RWPE2 (cell line): ENCODE measurements around the gene XRCC2.

Experiments
- ATAC-seq: fragments of 200-7000 bp; cut with Tn5 transposase; 3 replicates; pipeline ENCODE4 v1.9.1; 2021; ENCODE audit warnings: low read depth
- DNase-seq: peaks from one replicate; pipeline ENCODE4 v3.0.0-alpha.2; 2020; ENCODE audit warnings: low spot score
- H3K27ac ChIP-seq: fragments of 450-650 bp; 2 replicates; pipeline ENCODE4 v1.5.1; 2017; ENCODE audit warnings: mild to moderate bottlenecking; ENCODE audit not compliant: poor library complexity, severe bottlenecking
- H3K27me3 ChIP-seq: fragments of 250-450 bp; sonication (Bioruptor Pico); 2 replicates; pipeline ENCODE4 v1.5.1; 2021; ENCODE audit warnings: mild to moderate bottlenecking, moderate library complexity; ENCODE audit not compliant: insufficient read depth, poor library complexity, severe bottlenecking
- H3K36me3 ChIP-seq: fragments of 250-450 bp; sonication (Bioruptor Pico); 2 replicates; pipeline ENCODE4 v1.5.1; 2020; ENCODE audit warnings: low read depth, mild to moderate bottlenecking, moderate library complexity
- H3K4me1 ChIP-seq: fragments of 250-450 bp; sonication (Bioruptor Pico); 2 replicates; pipeline ENCODE4 v1.5.1; 2021; ENCODE audit warnings: mild to moderate bottlenecking, moderate library complexity; ENCODE audit not compliant: insufficient read depth, poor library complexity, severe bottlenecking
- H3K4me3 ChIP-seq: fragments of 250-450 bp; sonication (Bioruptor Pico); 2 replicates; pipeline ENCODE4 v1.5.1; 2021; ENCODE audit warnings: mild to moderate bottlenecking, moderate library complexity; ENCODE audit not compliant: severe bottlenecking
- H3K9me3 ChIP-seq: fragments of 250-450 bp; sonication (Bioruptor Pico); 2 replicates; pipeline ENCODE4 v1.5.1; 2021; ENCODE audit warnings: mild to moderate bottlenecking, moderate library complexity; ENCODE audit not compliant: severe bottlenecking
- TF ChIP-seq, protein P1 (sequence below): fragments of 450-650 bp; IDR thresholded peaks from one replicate; pipeline ENCODE4 v1.5.1; 2017; ENCODE audit warnings: mild to moderate bottlenecking, moderate library complexity; ENCODE audit not compliant: poor library complexity, severe bottlenecking

XRCC2 gene

DNA sequence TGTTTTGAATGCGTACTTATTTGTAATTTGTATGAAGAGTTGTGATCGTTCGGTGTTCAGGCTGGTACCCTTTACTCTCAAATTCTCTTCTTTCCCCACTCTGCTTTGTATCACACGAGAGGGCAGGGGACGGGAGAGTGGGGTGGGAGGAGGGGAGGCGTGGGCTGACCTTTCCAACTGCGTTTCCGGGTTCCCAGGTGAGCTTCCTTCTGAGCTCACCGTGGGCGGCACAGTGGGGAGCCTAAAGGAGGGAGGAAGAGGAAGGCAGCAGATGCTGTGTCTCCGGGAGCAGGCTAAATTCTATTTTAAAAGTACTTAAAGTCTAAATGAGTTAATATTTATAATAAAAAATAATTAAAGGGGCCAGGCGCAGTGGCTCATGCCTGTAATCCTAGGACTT lies 7.4 kb upstream of the XRCC2 start:
- no peaks in the 10 kb centered on the region for H3K9me3 ChIP-seq

DNA sequence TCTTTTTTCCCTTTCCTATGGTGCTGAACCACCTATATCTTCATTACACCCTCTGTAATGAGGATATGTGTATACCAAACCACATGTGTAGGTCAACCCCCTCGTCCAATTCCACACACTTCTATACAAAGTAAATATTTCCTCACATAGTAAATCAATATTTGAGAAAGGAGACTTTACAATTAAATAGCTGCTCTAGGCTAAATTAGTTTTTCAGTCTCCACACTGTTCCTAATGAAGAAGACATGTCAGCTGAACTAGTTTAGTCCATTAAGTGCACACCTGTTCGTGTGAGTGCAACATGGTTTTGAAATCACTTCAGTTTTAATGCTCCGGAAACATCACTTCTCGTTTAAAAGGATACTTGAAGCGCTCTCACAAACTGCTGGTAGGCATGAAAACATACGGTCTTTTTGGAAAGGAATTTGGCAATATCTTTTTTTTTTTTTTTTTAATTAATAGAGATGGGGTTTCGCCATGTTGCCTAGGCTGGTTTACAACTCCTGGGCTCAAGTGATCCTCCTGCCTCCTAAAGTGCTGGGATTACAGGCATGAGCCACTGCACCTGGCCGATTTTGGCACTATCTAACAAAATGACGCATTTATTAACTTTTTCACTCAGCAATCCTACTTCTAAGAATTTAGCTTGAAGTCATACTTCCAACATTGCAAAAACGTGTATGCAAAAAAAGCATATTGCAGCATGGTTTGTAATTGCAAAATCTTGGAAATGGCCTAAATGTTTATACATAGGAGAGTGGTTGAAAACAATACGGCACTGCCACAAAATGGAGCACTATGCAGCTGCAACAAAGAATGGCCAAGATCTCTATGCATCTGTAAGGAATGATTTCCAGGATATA lies 2.1 kb upstream of the XRCC2 start:
- no peaks in the 10 kb centered on the region for H3K9me3 ChIP-seq
- H3K4me1 ChIP-seq, result no peaks in the 10 kb centered on the region
- H3K27me3 ChIP-seq, result no peaks in the 10 kb centered on the region
- no peak overlapping the region for H3K4me3 ChIP-seq
- ATAC-seq, result no peak
- no peak for DNase-seq
- TF ChIP-seq, protein P1, sequence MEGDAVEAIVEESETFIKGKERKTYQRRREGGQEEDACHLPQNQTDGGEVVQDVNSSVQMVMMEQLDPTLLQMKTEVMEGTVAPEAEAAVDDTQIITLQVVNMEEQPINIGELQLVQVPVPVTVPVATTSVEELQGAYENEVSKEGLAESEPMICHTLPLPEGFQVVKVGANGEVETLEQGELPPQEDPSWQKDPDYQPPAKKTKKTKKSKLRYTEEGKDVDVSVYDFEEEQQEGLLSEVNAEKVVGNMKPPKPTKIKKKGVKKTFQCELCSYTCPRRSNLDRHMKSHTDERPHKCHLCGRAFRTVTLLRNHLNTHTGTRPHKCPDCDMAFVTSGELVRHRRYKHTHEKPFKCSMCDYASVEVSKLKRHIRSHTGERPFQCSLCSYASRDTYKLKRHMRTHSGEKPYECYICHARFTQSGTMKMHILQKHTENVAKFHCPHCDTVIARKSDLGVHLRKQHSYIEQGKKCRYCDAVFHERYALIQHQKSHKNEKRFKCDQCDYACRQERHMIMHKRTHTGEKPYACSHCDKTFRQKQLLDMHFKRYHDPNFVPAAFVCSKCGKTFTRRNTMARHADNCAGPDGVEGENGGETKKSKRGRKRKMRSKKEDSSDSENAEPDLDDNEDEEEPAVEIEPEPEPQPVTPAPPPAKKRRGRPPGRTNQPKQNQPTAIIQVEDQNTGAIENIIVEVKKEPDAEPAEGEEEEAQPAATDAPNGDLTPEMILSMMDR, result no peak
- H3K27ac ChIP-seq, result no peak overlapping the region
- H3K36me3 ChIP-seq, result peaks cover 13% of the 10 kb centered on the region

More for the DNA sequence above, 7.4 kb upstream of the XRCC2 start:
- no peaks in the 10 kb centered on the region for H3K36me3 ChIP-seq
- no peaks in the 10 kb centered on the region for H3K27me3 ChIP-seq
- ATAC-seq, result no peak
- no peak overlapping the region for H3K4me3 ChIP-seq
- no peak for DNase-seq
- TF ChIP-seq, protein P1, result no peak
- H3K4me1 ChIP-seq, result no peaks in the 10 kb centered on the region
- no peak overlapping the region for H3K27ac ChIP-seq

DNA sequence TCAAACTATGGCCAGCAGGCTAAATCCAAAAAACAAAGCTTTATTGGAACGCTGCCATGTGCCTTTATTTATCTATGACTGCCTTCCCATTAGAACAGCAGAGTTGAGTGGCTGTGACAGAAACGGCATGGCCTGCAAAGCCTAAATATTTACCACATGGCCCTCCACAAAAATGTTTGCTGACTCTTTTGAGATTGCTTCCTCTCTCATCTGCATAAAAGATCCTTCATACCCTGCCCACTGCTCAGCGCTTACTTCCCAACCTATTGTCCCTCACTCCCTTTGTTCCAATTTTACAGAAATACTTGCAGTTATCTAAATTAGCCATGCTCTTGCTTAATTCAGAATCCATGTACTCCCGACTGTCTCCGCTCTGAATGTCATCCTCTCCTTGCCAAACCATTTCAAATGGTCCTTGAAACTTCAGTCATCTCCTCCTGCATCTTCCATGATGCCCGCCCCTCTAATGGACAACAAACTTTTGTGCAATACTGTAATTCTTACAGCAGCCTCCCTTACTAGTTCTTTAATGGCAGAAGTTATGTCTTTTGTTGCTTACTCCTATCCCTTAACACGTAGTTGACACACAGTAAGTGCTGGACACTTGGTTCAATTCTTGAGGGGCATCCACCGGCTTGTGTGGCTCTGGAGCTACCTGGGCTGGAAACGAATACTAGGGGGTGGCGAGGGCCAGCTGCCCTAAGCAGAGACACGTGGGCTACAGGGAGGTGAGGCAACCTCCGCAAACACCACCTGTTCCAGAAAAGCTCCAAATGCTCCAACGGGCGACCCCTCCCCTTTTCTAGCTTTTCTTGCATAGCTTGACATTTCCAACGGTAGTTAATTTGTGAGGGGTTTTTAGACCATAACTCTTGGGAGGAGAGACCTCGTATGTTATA lies 832 bp downstream of the XRCC2 start:
- Histone ChIP-seq H3K36me3 (peaks cover 41% of the 10 kb centered on the region), H3K4me1 (no peaks in the 10 kb centered on the region), H3K4me3 (peak overlapping the region; percentile 78), H3K27me3 (no peaks in the 10 kb centered on the region), H3K27ac (peak overlapping the region; percentile 44), H3K9me3 (no peaks in the 10 kb centered on the region)
- DNase-seq (no peak), ATAC-seq (peak; percentile 60)
- TF ChIP-seq, protein P1, result no peak

DNA sequence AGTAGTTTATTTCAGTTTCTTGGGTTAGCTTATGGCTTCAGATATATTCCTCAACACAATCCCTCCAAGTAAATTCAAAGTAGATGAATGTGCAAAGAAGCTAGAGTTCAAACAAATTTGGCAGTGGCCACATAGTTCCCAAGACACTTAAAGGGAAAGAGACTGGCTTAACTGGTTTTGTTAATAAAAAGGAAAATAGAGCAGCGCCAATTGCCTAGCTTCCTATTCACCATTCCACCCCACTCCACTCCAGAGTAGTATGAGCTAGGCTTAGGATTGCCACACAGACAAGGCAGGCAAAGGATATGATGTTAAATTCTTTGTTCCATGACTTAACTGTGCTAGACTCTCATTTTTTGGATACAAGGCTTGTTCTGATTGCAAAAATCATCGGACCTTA lies 2.0 kb downstream of the XRCC2 start:
- ATAC-seq (no peak), DNase-seq (no peak)
- Histone ChIP-seq H3K27ac (no peak overlapping the region), H3K4me1 (no peaks in the 10 kb centered on the region), H3K9me3 (no peaks in the 10 kb centered on the region), H3K36me3 (peaks cover 53% of the 10 kb centered on the region), H3K4me3 (no peak overlapping the region), H3K27me3 (no peaks in the 10 kb centered on the region)
- TF ChIP-seq, protein P1, result no peak
